ENCODE data around the gene UST. TPM values are rescaled to one million over a fixed set of nuclear protein-coding genes. Genes with fewer than 3 reads are reported as not detected.

Gene UST
- total RNA-seq, 1 experiment from 2014 or later = 6.1 TPM

DNA sequence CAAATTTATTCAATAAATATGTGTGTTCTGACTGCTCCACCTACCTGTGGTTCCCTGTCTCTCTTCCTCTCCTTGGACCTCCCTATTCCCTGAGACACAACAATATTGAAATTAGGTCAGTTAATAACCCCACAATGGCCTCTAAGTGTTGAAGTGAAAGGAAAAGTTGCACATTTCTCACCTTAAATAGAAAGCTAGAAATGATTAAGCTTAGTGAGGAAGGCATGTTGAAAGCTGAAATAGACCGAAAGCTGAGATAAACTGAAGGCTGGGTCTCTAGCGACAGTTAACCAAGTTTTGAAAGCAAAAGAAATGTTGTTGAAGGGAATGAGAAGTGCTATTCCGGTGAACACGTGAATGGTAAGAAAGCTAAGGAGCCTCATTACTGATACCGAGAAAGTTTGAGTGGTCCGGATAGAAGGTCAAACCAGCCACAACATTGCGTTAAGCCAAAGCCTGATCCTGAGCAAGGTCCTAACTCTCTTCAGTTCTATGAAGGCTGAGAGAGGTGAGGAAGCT lies 34.1 kb downstream of the UST start:
- no peak for TF ChIP-seq ZNF274 (IDR thresholded peaks at IDR 0.05; ENCODE audit: low read depth, low read length)
- TF ChIP-seq, protein P1, sequence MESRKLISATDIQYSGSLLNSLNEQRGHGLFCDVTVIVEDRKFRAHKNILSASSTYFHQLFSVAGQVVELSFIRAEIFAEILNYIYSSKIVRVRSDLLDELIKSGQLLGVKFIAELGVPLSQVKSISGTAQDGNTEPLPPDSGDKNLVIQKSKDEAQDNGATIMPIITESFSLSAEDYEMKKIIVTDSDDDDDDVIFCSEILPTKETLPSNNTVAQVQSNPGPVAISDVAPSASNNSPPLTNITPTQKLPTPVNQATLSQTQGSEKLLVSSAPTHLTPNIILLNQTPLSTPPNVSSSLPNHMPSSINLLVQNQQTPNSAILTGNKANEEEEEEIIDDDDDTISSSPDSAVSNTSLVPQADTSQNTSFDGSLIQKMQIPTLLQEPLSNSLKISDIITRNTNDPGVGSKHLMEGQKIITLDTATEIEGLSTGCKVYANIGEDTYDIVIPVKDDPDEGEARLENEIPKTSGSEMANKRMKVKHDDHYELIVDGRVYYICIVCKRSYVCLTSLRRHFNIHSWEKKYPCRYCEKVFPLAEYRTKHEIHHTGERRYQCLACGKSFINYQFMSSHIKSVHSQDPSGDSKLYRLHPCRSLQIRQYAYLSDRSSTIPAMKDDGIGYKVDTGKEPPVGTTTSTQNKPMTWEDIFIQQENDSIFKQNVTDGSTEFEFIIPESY (IDR thresholded peaks at IDR 0.05; ENCODE audit: extremely low read depth, insufficient replicate concordance, low read length) = no peak
- TF ChIP-seq ZFX (IDR thresholded peaks at IDR 0.05) = no peak
- TF ChIP-seq SIN3A (IDR thresholded peaks at IDR 0.05; ENCODE audit: low read depth) = no peak
- Histone ChIP-seq H4K20me1 (ENCODE audit: insufficient read depth) (no peaks in the 10 kb centered on the region), H3K9ac (ENCODE audit: low read length) (no peak overlapping the region), H3K27ac (ENCODE audit: low read depth, low read length) (no peak overlapping the region), H2AFZ (ENCODE audit: low read depth, low read length, poor library complexity, severe bottlenecking) (no peak overlapping the region), H3K9me2 (ENCODE audit: insufficient read depth) (no peaks in the 10 kb centered on the region), H3K4me2 (ENCODE audit: low read length) (no peak overlapping the region), H3K79me2 (ENCODE audit: insufficient read depth, low read length) (no peaks in the 10 kb centered on the region), H3K36me3 (ENCODE audit: control insufficient read depth in 1 of 2, insufficient read depth in 2 of 2, low read length in 2 of 2) (no peaks in the 10 kb centered on the region), H3K4me3 (replicated peaks in 1 of 2; ENCODE audit: low read depth in 1 of 2, low read length in 2 of 2) (no peak overlapping the region), H3K9me3 (ENCODE audit: control insufficient read depth in 1 of 2, insufficient read depth in 1 of 2, low read depth in 1 of 2, low read length in 2 of 2) (no peaks in the 10 kb centered on the region), H3K4me1 (ENCODE audit: control insufficient read depth in 1 of 2, insufficient read depth in 2 of 2, low read length in 2 of 2) (peaks cover 0 to 6% of the 10 kb centered on the region in 2 experiments; a peak in 1 of 4 replicates), H3K27me3 (ENCODE audit: insufficient read depth, low read length) (no peaks in the 10 kb centered on the region)
- ChIA-PET CTCF (no interaction called here), POLR2A (no interaction called here), RAD21 (ENCODE audit: low non-redundant PET in 1 of 2, low total read pairs in 2 of 2, uncharacterized antibody in 2 of 2, unreplicated experiment in 2 of 2) (no interaction called here)
- intact Hi-C loops (cut with micrococcal nuclease) = no loop called here
- DNase-seq (ENCODE audit: low read depth, low spot score) = no peak
- no TSS peak for BruUV-seq (replicated peaks)
- ATAC-seq = no peak

DNA sequence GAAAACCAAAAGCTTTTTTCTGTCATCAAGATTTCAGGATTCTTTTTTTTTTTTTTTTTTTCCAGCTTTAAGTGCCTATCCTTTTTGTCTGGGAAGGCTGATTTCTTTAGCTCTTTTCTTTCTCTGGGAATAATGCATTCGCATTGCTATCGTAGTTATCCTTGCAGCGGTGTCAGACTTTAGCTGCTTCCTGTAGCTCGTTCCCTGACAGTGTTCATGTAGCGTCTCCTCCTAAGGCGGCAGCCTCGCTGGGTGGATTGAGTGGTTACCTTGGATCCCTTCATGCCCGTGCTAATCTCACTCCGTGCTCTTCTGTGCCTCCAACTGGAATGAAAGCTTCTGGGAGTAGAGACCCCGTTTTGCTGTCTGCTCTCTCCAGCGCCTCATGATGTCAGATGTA lies 43.1 kb downstream of the UST start:
- ATAC-seq (no peak), DNase-seq (ENCODE audit: low read depth, low spot score) (no peak)
- H3K27ac ChIP-seq (ENCODE audit: low read depth, low read length) = no peak overlapping the region
- TF ChIP-seq ZNF274 (IDR thresholded peaks at IDR 0.05; ENCODE audit: low read depth, low read length) (no peak), POLR2A (IDR thresholded peaks at IDR 0.05; ENCODE audit: borderline replicate concordance, extremely low read depth, insufficient read depth, insufficient read length) (no peak), FOSL1 (IDR thresholded peaks at IDR 0.05; ENCODE audit: low read depth) (no peak)
- TF ChIP-seq, protein P2, sequence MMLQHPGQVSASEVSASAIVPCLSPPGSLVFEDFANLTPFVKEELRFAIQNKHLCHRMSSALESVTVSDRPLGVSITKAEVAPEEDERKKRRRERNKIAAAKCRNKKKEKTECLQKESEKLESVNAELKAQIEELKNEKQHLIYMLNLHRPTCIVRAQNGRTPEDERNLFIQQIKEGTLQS (IDR thresholded peaks at IDR 0.05) = no peak
- TF ChIP-seq, protein P1 (IDR thresholded peaks at IDR 0.05; ENCODE audit: extremely low read depth, insufficient replicate concordance, low read length) = no peak
- H3K79me2 ChIP-seq (ENCODE audit: insufficient read depth, low read length) = no peaks in the 10 kb centered on the region
- H3K4me1 ChIP-seq (ENCODE audit: control insufficient read depth in 1 of 2, insufficient read depth in 2 of 2, low read length in 2 of 2) = no peaks in the 10 kb centered on the region
- H3K9ac ChIP-seq (ENCODE audit: low read length) = no peak overlapping the region
- ChIA-PET POLR2A (no interaction called here), RAD21 (ENCODE audit: low non-redundant PET in 1 of 2, low total read pairs in 2 of 2, uncharacterized antibody in 2 of 2, unreplicated experiment in 2 of 2) (no interaction called here), CTCF (no interaction called here)
- H3K27me3 ChIP-seq (ENCODE audit: insufficient read depth, low read length) = no peaks in the 10 kb centered on the region
- intact Hi-C loops (cut with micrococcal nuclease) = no loop called here
- BruUV-seq (replicated peaks) = no TSS peak
- no peaks in the 10 kb centered on the region for H3K36me3 ChIP-seq (ENCODE audit: control insufficient read depth in 1 of 2, insufficient read depth in 2 of 2, low read length in 2 of 2)
- no peaks in the 10 kb centered on the region for H3K9me2 ChIP-seq (ENCODE audit: insufficient read depth)
- H4K20me1 ChIP-seq (ENCODE audit: insufficient read depth) = no peaks in the 10 kb centered on the region
- no peak overlapping the region for H2AFZ ChIP-seq (ENCODE audit: low read depth, low read length, poor library complexity, severe bottlenecking)
- H3K4me3 ChIP-seq (replicated peaks in 1 of 2; ENCODE audit: low read depth in 1 of 2, low read length in 2 of 2) = no peak overlapping the region
- H3K9me3 ChIP-seq (ENCODE audit: control insufficient read depth in 1 of 2, insufficient read depth in 1 of 2, low read depth in 1 of 2, low read length in 2 of 2) = no peaks in the 10 kb centered on the region
- no peak overlapping the region for H3K4me2 ChIP-seq (ENCODE audit: low read length)
